HG02642 (cell line): Measurements from ENCODE around the gene ADCYAP1.

ENCODE experiments used
- ATAC-seq: cut with Tn5 transposase; IDR thresholded peaks from one replicate; pipeline ENCODE4 v1.9.1; 2021; ENCODE audit warnings: mild to moderate bottlenecking; ENCODE audit not compliant: unreplicated experiment, poor library complexity

ADCYAP1 gene

GRCh38 chr18:908758-909724 is 4.4 kb downstream of the ADCYAP1 start:
- no peak for ATAC-seq

GRCh38 chr18:910247-910646 is 5.6 kb downstream of the ADCYAP1 start:
- no peak for ATAC-seq

GRCh38 chr18:911025-911424 is 6.4 kb downstream of the ADCYAP1 start:
- ATAC-seq: no peak

DNA sequence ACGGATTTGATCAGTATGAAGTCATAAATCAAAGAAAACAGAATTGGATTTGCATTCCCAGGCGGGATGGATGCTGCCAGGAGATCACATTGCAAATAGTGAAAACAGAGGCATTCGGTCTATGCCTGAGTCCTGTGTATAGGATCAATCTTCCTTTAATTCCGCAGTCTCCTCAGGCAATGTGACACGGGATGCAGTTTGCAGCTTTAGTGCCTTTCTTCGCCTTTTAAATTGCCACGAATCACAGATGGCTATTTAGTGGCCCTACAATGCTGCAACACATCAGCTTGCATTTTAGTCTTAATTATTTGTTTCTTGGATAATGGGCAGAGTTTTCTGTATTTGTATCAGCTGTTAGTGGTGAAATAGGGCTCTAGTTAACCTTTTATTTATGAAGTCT is 6.8 kb downstream of the ADCYAP1 start:
- no peak for ATAC-seq

DNA sequence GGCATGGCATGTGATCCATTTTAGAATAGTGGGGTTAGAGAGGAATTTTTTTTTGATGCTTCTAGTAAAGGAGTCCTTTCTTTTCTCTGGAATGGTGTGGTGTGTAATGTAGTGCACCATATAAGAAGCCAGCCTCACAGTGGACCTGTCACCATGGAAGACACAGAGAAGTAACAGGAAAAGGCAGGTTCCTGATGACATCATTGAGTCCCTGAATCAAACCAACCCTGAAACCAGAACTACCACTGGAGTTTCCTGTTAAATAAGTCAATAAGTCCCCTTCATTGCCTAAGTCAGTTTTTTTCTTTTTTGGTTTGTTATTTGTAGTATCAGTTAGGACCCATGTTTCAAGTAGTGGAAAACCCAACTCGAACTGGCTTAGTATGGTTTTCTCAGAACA is 11.9 kb downstream of the ADCYAP1 start:
- no peak for ATAC-seq

DNA sequence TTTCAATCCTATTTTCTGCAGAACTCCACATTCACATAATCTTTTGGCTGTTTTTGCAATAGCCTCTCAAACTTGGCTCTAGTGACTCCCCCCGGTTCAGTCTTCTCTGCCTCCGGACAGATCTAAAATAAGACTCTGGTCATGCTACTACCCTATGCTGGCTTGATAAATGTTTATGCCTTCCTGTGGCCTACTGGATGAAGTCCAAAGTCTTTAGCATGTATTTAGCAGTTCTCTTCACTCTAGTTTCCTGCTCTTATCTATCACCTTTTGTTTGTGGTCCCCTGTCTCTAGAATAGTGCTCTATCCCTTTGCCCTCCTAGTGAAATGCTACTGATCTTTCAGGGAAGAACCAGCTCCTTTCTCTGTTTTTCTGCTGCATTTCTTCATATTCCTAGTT is 14.4 kb downstream of the ADCYAP1 start:
- no peak for ATAC-seq

DNA sequence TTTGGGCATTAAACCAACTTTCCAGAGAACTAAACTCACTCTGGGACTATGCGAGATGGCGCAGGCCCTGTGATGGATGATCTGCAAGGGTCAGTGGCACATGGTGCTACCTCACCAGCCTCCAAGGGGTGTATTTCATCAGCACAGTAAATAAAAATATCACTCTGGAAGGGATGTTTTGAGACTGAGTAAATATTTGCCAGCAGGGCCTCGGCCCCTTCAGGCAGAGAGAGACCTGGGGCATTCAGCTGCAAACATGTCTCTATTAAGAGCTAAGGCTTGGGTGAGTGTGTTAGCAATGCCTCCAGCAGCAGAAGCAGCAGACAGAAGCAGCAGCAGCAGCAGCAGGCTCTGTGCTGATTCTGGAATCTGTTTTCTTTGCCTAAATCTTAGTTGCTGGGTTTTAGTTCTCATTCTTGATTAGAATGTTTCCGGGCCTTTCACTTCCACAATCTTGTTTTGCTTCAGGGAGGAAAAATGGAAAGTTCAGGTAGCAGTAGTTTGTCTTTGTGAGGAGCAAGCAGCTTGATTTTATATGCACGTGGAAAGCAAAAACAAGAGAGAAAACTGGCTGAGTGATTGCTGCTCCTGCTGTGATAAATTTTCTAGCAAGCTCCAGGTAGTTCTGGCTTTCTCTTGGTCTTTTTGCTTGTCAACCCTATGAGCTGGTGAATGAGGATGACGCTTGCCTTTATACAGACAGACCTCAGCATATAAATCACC is 18.6 kb downstream of the ADCYAP1 start:
- no peak for ATAC-seq

DNA sequence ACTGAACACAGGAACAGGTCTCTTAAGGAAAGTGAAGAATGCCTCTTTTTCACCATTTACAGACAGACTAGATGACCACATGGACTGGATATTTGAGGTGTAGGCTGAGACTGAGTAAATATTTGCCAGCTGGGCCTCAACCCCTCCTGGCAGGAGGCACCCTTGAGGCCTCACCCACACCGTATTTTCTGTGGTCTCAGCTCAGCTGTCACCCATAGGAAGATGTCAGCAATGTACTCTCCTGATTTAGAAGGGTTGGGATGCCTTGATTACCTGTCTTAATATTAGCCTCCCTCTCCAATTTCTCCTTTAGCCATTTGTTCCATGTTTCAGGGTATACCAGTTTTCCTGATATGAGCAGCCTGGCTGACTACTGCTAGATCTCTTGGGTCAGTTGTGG is 20.3 kb downstream of the ADCYAP1 start:
- ATAC-seq: no peak

- no peak for ATAC-seq
These were observed 22.3 kb downstream of the ADCYAP1 start for GRCh38 chr18:926946-927345.

DNA sequence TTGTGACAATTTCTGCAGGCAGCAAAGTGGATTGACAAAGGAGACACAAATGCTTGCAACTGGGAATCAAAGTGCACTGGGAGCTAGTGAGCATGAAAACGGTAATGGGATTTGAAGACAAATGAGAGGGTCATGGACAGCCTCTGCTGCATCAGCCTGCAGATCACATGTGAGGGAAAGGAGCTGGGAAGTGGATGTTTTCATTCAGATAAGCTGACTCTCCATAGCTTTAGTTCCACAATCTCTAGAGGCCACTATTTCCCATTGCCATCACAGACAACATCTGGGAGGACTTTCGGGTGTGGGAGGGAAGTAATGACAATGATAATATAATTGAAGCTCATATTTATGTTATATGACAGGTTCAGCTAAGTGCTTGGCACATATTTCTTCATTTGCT is 28.4 kb downstream of the ADCYAP1 start:
- ATAC-seq: no peak

- no peak for ATAC-seq
These were observed 30.0 kb downstream of the ADCYAP1 start for GRCh38 chr18:934518-935133.

DNA sequence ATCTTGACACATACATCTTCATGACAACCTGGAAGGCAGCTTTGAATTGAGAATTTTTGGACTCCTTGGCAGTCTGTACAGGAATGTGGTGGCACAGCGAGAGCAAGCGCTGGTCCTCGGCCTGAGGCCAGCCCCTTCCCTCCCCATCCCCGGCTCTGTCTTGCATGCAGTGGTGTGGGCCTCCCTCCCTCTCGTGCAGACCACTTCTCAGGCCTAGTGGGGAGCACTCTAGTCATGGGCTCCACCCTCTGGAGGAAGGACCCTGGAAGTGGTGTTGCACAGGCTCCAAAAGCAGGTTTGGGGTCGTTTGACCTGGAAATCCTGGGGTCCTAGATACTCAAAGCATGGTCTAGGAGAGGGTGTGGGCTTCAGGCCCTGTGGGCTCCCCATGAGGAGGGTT is 32.3 kb downstream of the ADCYAP1 start:
- no peak for ATAC-seq

DNA sequence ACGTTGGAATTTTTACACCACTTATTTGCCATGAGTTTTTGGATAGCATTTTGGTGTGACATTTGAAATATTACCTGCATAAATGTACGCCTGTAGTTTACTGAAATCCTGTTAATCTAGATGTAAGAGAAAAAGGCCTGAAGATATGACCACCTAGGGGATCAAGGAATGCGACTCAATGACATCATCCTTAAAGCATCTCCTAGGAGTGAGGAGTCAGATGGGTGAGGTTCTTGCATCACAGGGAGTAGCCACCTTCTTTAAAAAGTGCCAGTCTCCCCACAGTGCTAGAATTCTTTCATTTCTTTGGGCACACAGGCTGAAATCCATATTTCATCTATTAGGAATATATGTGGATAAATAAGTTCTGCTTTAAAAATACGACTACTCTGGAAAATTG is 34.5 kb downstream of the ADCYAP1 start:
- ATAC-seq: no peak

GRCh38 chr18:939958-940357 is 35.3 kb downstream of the ADCYAP1 start:
- no peak for ATAC-seq

DNA sequence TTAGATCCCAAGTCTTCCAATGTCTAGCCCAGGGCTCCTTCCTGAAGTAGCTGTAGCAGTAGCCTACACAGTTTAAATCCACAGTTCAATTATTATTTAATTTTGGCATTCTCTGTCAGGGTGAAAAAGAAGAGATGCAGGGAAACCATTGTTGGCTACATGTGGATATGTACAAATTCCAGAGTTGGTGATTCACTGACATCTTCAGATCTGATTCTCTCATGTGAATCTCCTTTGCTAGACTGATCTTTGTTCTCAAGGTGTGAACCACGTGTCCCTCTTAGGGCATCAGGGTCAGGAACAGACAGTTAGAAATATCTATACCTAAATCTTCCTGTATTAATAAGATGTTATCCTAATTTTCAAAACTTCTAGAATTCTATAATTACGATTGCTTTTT is 36.7 kb downstream of the ADCYAP1 start:
- no peak for ATAC-seq

GRCh38 chr18:944440-944839 is 39.8 kb downstream of the ADCYAP1 start:
- no peak for ATAC-seq

DNA sequence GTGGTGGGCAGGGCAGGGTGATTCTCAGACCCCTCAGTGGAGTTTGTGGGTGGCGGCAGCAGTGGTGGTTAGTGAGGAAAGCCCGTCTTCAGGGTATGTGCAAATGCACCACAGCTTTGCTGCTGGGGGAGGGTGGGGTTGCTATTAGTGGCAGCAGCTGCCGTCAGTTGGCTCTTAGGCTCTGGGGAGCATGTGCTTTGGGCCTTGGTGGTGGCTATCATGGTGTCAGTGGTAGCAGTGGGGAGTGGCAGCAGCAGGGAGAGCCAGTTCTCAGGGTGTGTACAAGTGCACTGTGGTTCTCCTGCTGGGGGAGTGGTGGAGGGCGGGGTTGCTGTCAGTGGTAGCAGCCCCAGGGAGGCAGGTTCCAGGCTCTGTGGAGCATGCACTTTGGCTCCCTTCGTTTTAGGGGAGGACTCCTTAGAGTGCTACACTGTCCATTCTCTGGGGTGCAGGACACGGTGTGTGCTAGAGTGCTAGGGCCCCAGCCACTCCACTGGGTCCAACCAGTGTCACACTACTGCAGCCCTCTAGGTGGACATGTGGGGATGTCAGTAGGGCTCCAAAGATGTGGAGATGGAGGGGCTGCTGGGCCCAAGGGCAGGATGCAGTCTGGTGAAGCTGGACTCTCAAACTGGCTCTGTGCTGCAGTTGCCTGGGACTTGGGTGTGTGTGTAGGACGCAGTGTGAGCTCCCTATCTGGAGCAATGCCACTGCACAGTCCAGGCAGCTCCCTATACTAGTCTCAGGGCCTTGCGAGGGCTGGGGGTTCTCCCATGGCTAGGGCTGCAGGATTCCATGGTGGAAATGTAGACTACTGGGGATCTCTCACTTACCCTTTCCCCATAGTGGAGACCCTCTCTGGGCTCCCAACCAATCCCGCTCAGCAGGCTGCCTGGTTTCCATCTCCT is 45.3 kb downstream of the ADCYAP1 start:
- ATAC-seq: no peak

DNA sequence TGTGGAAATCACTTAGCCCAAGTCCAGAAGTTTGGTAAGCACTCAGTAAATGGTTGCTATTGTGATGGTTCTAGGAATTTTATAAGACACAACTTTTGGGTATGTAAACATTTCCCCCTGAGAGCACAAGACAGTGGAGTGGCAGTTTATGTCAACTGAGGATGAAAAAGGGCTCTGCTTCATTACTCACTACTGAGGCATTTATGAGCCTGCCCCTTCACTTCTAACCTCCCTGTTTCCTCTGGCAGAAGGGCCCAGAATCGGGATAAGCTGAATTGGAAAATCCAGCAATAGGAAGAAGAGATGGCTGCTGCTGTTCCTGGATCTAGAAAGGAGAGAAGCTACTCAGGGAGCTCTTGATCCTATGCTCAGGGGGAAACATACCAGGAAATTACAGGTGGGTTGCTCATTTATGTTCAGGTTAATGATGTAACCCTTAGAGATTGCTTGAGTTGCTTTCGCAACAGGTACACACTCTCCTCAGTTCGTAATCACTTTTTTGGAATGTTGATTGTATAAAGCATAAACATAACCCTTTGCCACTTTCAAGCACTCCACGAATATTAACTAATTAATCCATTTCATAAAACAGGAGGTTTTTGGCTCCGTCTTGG is 46.3 kb downstream of the ADCYAP1 start:
- ATAC-seq: no peak

GRCh38 chr18:955384-956066 is 50.9 kb downstream of the ADCYAP1 start:
- ATAC-seq: no peak
